Type B pancreatic cell (in vitro differentiated cells): ENCODE measurements around the gene ENTPD2. TPM values are rescaled to one million over a fixed set of nuclear protein-coding genes. Genes with fewer than 3 reads are reported as not detected.
A peak's percentile ranks its signal among the peaks of the same experiment; 100 is the strongest.

ENCODE experiments used
- DNase-seq: peaks from one replicate; pipeline ENCODE4 v3.0.0; 2021; ENCODE audit warnings: mixed read lengths; ENCODE audit not compliant: unreplicated experiment; ENCODE audit errors: extremely low spot score
- H3K27ac Mint-ChIP-seq: 2 replicates; pipeline ENCODE4 v1.8.0; 2021; ENCODE audit warnings: mild to moderate bottlenecking, mixed read lengths
- H3K27me3 Mint-ChIP-seq: 2 replicates; pipeline ENCODE4 v1.8.0; 2021; ENCODE audit warnings: mixed read lengths
- H3K36me3 Mint-ChIP-seq: 2 replicates; pipeline ENCODE4 v1.8.0; 2021; ENCODE audit warnings: mixed read lengths
- H3K4me1 Mint-ChIP-seq: one replicate; pipeline ENCODE4 v1.8.0; 2021; ENCODE audit warnings: mixed read lengths; ENCODE audit not compliant: unreplicated experiment
- H3K4me3 Mint-ChIP-seq: 2 replicates; pipeline ENCODE4 v1.8.0; 2021; ENCODE audit warnings: mild to moderate bottlenecking, mixed read lengths
- H3K9me3 Mint-ChIP-seq: 2 replicates; pipeline ENCODE4 v1.8.0; 2021; ENCODE audit warnings: mixed read lengths
- CTCF ChIP-seq: fragments of 200-600 bp; sonication (generic); conservative IDR thresholded peaks from 2 replicates; pipeline ENCODE4 v1.5.0; 2021; ENCODE audit warnings: antibody characterized with exemption, mild to moderate bottlenecking
- total RNA-seq: library from RNA; stranded (reverse); gene quantifications from 2 replicates; pipeline ENCODE4 v1.2.1, GENCODE V29; 2021; ENCODE audit warnings: low replicate concordance

ENTPD2 gene
- total RNA-seq, 1 donor from 2014 or later = 3.3 TPM

GRCh38 chr9:137028263-137029057, 25.4 kb downstream of the ENTPD2 start:
- Mint-ChIP-seq H3K9me3 (no peaks in the 10 kb centered on the region), H3K27me3 (no peaks in the 10 kb centered on the region), H3K27ac (no peak overlapping the region), H3K4me1 (no peaks in the 10 kb centered on the region), H3K36me3 (no peaks in the 10 kb centered on the region), H3K4me3 (peak overlapping the region; percentile 80)
- no peak for TF ChIP-seq CTCF
- DNase-seq = no peak

DNA sequence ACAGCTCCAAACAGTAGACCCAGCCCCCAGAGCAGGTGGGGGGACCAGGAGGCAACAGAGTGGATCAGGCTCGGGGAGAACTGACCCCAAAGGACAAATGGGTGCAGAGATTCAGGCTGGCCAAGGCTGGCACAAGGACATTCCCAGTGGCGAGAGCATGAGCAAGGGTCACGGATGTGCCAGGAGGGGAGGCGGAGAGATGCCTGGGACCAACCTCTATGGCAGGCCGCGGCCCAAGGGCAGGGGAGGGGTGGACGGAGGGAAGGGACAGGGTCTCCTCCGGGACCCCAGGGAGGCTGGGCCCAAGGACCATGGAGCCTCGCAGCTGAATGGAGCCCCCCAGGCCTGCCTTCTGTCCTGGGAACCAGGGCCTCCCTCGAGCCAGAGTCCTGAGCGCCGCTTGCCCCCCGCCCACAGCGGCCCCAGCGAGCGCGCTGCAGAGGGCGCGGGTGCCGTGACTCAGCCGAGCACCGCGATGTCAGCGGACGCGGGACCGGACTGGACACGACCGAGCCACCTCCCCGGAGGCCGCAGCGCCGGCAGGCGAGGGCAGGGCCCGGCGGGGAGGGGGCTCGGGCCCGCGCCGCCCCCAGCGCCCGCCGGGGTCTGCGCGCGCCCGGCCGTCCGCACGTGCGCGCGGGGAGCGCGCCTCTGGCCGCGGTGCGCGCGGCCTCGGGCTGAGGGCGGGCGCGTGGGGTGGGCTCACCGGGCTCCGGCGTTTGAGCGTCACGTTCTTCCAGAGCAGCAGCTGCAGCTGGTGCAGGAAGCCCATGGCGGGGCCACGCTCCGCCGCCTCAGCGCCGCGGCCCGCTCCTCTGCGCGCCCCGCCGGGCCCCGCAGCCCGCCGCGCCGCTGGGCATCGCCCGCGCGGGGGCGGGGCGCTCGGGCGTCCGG, 26.2 kb downstream of the ENTPD2 start, which contains the start of gene ABCA2:
ABCA2 (minus strand) TSS at position 869 of the 894 bp plus-strand sequence; CDS start at position 772, 97 bp downstream.
- Mint-ChIP-seq H3K4me1 (no peaks in the 10 kb centered on the region), H3K27me3 (no peaks in the 10 kb centered on the region), H3K4me3 (peak within 1 kb of the TSS; percentile 88), H3K9me3 (no peaks in the 10 kb centered on the region), H3K27ac (no peak within 1 kb of the TSS), H3K36me3 (no peaks in the 10 kb centered on the region)
- DNase-seq = no peak
- no peak for TF ChIP-seq CTCF

DNA sequence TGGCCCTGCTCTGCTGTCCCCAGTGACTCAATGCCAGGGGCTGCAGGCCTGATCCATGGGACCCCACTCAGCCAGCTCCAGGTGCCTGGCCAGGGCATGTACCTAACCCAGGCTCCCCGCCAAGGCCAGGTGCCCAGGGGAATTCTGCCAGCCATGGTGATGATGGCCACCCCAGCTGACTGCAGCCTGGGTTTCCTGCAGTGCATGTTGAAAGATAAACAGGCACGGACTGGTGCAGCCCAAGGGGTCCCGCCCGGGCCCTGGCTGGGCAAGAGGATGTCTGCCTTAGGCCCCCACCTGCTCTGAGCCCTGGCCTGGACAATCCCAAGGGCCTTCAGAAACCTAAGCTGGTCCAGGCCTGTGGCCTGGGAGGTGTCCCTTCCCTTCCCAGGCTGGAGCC, 27.0 kb downstream of the ENTPD2 start:
- Mint-ChIP-seq H3K4me1 (no peaks in the 10 kb centered on the region), H3K27ac (no peak overlapping the region), H3K36me3 (no peaks in the 10 kb centered on the region), H3K4me3 (peak overlapping the region; percentile 88), H3K27me3 (no peaks in the 10 kb centered on the region), H3K9me3 (no peaks in the 10 kb centered on the region)
- no peak for TF ChIP-seq CTCF
- no peak for DNase-seq

DNA sequence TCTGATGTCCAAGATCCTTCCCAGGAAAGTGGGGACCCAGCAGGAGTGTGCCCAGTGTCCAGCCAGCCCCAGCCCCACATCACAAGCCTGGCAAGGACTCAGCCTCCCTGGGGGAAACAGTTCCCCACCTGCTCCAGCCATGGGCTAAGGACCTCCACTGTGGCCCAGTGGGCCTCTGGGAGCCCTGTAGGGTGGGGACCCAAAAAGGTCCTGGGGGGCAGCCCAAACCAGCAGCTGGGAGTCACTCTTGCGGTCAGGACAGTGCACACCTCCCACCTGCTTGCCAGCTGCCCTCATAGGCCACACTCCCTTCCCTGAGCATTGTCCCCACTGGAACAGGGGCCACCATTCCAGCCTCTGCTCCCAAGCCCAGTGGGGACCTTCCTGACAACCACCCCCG, 27.5 kb downstream of the ENTPD2 start:
- no peaks in the 10 kb centered on the region for H3K9me3 Mint-ChIP-seq
- H3K27ac Mint-ChIP-seq = no peak overlapping the region
- TF ChIP-seq CTCF = no peak
- peak overlapping the region; percentile 36 for H3K4me3 Mint-ChIP-seq
- H3K27me3 Mint-ChIP-seq = no peaks in the 10 kb centered on the region
- no peaks in the 10 kb centered on the region for H3K4me1 Mint-ChIP-seq
- no peaks in the 10 kb centered on the region for H3K36me3 Mint-ChIP-seq
- DNase-seq = no peak

- peak; percentile 25 for TF ChIP-seq CTCF
- no peak for DNase-seq
- Mint-ChIP-seq H3K4me1 (no peaks in the 10 kb centered on the region), H3K36me3 (no peaks in the 10 kb centered on the region), H3K4me3 (peak overlapping the region; percentile 11), H3K27me3 (no peaks in the 10 kb centered on the region), H3K27ac (no peak overlapping the region), H3K9me3 (no peaks in the 10 kb centered on the region)
These were observed 28.3 kb downstream of the ENTPD2 start for GRCh38 chr9:137025517-137025966.
